HG03521 (cell line): Measurements from ENCODE around the gene SLC37A1.
"Not testable (repeated sequence)": the region's sequence is repeated elsewhere in the genome, so short reads cannot be mapped to it uniquely, and the experiment has no call there.

ENCODE experiments used
- ATAC-seq: cut with Tn5 transposase; IDR thresholded peaks from one replicate; pipeline ENCODE4 v1.9.1; 2021; ENCODE audit warnings: mild to moderate bottlenecking, moderate library complexity; ENCODE audit not compliant: unreplicated experiment

Gene SLC37A1

GRCh38 chr21:42614811-42615351, 101.2 kb downstream of the SLC37A1 start:
- ATAC-seq, result no peak

DNA sequence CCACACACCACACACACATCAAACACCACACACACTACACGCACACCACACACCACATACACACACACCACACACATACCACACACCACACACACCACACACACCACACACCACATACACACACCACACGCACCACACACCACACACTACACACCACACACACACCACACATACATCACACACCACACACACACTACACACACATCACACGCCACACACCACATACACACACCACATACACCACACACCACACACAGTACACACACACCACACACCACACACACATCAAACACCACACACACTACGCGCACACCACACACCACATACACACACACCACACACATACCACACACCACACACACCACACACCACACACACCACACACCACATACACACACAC, 101.7 kb downstream of the SLC37A1 start:
- not testable (repeated sequence) for ATAC-seq

DNA sequence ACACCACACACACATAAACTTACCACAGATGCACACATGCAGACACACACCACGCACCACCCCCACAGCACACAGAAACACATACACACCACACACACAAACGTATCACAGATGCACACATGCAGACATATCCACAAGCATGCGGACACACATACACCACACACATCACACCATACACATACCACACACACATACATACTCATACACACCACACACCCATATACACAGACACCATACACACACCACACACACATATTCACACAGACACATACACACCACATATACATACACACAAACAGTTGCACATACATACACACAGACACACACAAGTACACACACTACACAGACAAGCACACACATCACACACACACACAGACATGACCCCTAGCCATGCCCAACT, 102.3 kb downstream of the SLC37A1 start:
- ATAC-seq, result no peak

GRCh38 chr21:42616446-42616845, 102.8 kb downstream of the SLC37A1 start:
- no peak for ATAC-seq

DNA sequence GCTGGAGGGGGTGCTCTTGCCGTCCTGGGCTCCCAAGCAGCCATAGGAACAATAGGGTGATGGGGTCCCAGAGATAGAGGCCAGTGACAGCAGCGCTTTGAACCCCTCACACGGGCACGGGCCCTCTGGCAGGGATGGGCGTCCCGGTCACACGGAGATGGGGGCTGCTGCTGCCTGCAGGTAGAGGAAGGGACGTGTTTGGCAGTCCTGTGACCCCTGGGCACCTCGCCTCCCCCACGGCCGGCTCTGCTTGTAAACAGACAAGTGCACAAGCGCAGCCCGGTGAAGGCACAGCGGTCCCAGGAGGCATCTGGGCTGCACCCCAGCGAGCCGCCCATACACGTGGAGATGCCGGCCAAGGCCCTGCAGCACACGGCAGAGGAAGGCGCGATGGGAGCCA, 103.3 kb downstream of the SLC37A1 start:
- no peak for ATAC-seq

- ATAC-seq, result no peak
These were observed 103.8 kb downstream of the SLC37A1 start for GRCh38 chr21:42617486-42617885.

- ATAC-seq, result no peak
These were observed 105.1 kb downstream of the SLC37A1 start for GRCh38 chr21:42618707-42619102.

GRCh38 chr21:42619166-42619565, 105.5 kb downstream of the SLC37A1 start:
- ATAC-seq, result no peak

GRCh38 chr21:42619841-42620240, 106.2 kb downstream of the SLC37A1 start:
- no peak for ATAC-seq

GRCh38 chr21:42621166-42621818, 107.6 kb downstream of the SLC37A1 start:
- no peak for ATAC-seq

GRCh38 chr21:42621819-42622177, 108.1 kb downstream of the SLC37A1 start:
- no peak for ATAC-seq

- ATAC-seq, result no peak
These were observed 108.6 kb downstream of the SLC37A1 start for GRCh38 chr21:42622284-42622683.

DNA sequence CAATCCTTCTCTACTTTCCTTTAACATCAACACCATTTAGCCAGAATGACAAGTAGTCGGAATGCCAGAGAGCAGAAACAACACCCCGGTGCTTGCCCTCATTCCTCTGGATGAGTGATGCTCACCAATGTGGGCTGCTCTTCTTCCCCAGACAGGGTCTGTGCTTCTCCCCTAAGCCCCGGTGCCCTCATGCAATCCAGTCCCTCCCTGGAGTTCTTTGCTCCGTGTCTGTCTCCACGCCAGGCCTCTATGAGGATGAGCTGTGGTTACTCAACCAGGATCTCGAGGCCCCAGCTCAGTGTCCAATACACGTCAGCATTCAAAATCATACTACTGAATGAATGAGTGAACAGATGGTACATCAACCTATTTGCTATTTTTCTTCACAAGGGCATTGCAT, 110.0 kb downstream of the SLC37A1 start:
- no peak for ATAC-seq

DNA sequence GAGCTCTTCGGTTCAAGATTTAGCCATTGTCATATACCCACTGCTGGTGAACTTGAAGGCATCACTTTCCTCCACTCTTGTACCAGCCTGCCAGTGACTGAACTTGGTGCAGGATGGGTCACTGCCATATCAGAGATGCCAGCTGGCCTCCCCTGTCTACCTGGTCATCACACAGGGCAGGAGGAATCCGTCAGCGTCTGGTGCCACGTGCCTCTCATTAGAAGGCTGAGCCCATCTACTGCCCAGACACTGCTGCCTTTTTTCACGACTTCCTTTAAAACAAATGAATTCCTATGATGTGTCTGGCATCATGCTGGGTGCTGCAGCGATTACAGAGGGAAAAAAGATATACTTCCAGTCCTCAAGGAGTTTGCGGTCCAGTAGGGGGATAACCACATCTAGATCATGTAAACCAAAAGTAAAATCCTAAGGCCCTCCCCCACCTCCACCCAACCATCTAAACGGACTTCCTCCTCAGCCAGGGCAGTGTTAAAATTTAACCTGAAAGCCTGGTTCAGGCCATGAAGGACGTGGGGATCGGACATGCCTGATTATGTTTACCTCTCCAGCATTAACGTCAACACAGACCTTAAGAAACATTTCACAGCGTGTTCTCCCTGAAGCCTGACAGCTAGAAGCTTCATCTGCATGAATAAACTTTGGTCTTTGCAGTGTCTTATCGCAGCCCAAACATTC, 110.6 kb downstream of the SLC37A1 start:
- ATAC-seq, result no peak

- ATAC-seq, result no peak
These were observed 111.3 kb downstream of the SLC37A1 start for GRCh38 chr21:42624936-42625335.

DNA sequence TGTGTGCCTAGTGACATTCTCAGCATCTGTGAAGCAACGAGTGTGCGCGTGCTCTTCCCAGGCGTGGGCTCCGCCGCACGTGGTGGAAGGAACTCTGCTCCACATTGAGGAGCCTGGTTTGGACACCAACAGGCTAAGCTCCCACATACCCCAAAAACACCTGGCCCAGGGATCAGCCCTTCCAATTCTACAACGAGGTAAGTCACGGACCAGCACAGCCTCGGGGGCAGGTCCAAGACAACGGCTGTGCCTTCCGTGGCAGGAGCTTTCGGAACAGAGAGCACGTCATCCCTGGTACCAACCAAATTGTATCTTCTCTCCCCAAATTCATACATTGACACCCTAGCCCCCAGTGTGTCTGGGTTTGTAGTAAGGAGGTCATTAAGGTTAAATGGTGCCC, 112.5 kb downstream of the SLC37A1 start:
- no peak for ATAC-seq

GRCh38 chr21:42627527-42628289, 114.1 kb downstream of the SLC37A1 start:
- no peak for ATAC-seq

- ATAC-seq, result not testable (repeated sequence)
These were observed 114.9 kb downstream of the SLC37A1 start for GRCh38 chr21:42628466-42629061.

DNA sequence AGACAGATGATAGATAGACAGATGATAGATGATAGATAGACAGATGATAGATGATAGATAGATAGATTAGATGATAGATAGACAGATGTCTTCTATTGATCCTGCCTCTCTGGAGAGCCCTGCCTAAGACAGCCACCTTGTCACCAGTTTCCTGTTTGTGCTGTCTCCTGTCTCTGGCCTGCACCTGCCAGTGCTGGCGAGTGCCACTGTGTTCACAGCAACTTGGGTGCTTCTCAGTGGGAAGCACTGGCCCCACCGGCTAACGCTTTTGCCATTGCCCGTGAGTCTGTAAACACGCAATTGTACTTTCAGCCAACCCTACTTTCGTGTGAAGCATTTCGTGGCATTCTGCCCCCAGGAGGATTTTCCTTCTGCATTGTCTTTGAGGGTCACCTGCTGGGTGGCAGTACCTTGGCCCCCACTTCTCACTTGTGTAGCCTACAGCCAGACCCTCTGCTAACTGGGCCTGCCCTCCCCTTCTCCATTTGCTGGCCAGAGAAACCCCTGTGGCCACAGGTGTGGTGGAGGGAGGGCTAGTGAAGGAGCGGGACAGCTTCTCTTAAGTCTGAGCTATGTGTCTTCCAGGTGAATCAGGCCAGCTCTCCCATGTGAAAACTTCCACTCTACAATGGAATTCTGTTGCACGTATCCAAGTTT, 116.4 kb downstream of the SLC37A1 start:
- ATAC-seq, result no peak

DNA sequence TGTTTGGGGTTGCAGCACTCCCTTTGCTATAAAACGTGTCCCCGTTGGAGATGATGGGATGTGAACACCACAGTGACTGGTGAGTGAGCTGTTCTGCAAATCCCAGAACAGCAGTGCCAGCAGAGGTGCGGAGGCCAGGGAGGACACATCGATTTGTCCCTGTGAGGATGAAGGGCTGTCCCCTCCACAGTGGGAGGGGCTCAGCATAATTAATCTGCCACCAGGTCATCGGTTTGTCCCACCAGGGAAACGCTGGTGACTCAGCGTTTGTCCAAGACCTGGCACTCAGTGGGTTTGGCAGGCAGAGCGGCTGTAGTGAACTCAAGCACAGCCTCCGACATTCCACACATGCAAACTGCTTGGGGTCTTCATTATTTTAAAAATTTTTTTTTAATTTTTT, 117.0 kb downstream of the SLC37A1 start:
- no peak for ATAC-seq
